ENCODE results near the gene CDC25B. TPM values are rescaled to one million over a fixed set of nuclear protein-coding genes. Genes with fewer than 3 reads are reported as not detected.

Gene CDC25B
- total and polyA plus RNA-seq, 2 of the 13 experiments (the other 11 are each of a cell fraction or from before 2014, with no cell fraction given) = 14.5 to 19.4 TPM

DNA sequence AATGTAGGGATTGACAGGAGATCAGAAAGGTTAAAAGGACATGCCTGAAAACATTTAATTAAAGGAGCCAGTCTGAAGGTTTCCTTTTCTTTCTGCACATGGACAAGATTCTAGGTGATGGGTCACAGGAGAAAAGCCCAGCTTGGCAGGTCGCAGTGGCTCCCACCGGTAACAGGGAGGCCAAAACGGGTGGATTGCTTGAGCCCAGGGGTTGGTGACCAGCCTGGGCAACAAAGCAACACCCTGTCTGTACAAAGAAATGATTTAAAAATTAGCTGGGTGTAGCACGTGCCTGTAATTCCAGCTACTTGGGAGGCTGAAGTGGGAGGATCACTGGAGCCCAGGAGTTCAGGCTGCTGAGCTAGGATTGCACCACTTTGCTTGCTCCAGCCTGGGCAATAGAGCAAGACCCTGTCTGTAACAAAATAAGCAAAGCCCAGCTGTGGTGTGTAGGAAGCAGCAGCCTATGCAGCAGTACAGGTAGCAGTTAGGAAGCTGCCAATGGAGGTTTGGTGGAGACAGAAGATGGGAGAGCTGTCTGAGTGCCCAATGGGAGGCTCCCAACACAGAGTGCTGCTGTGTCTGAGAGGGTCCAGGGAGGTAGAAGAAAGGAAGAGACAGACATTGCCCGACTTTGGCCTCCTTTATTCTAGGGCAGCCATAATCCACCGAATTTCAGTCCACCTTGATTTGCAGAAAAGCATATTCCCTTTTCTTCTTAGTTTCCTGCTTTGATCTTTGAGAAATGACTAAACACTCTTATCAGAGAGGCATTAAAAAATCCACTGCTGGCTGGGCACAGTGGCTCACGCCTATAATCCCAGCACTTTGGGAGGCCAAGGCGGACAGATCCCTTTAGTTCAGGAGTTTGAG lies 17.1 kb downstream of the CDC25B start (continued):
- TF ChIP-seq, protein P1, sequence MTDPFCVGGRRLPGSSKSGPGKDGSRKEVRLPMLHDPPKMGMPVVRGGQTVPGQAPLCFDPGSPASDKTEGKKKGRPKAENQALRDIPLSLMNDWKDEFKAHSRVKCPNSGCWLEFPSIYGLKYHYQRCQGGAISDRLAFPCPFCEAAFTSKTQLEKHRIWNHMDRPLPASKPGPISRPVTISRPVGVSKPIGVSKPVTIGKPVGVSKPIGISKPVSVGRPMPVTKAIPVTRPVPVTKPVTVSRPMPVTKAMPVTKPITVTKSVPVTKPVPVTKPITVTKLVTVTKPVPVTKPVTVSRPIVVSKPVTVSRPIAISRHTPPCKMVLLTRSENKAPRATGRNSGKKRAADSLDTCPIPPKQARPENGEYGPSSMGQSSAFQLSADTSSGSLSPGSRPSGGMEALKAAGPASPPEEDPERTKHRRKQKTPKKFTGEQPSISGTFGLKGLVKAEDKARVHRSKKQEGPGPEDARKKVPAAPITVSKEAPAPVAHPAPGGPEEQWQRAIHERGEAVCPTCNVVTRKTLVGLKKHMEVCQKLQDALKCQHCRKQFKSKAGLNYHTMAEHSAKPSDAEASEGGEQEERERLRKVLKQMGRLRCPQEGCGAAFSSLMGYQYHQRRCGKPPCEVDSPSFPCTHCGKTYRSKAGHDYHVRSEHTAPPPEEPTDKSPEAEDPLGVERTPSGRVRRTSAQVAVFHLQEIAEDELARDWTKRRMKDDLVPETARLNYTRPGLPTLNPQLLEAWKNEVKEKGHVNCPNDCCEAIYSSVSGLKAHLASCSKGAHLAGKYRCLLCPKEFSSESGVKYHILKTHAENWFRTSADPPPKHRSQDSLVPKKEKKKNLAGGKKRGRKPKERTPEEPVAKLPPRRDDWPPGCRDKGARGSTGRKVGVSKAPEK (CRISPR knock-in tag; IDR thresholded peaks at IDR 0.05; ENCODE audit: borderline replicate concordance) = no peak
- TF ChIP-seq KAT7 (CRISPR knock-in tag; IDR thresholded peaks at IDR 0.05; ENCODE audit: borderline replicate concordance) = no peak
- TF ChIP-seq, protein P2, sequence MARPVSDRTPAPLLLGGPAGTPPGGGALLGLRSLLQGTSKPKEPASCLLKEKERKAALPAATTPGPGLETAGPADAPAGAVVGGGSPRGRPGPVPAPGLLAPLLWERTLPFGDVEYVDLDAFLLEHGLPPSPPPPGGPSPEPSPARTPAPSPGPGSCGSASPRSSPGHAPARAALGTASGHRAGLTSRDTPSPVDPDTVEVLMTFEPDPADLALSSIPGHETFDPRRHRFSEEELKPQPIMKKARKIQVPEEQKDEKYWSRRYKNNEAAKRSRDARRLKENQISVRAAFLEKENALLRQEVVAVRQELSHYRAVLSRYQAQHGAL (CRISPR knock-in tag; IDR thresholded peaks at IDR 0.05; ENCODE audit: not compliant biosample characterization) = no peak
- no peak for TF ChIP-seq NR3C1 (CRISPR knock-in tag; IDR thresholded peaks at IDR 0.05)
- TF ChIP-seq, protein P3, sequence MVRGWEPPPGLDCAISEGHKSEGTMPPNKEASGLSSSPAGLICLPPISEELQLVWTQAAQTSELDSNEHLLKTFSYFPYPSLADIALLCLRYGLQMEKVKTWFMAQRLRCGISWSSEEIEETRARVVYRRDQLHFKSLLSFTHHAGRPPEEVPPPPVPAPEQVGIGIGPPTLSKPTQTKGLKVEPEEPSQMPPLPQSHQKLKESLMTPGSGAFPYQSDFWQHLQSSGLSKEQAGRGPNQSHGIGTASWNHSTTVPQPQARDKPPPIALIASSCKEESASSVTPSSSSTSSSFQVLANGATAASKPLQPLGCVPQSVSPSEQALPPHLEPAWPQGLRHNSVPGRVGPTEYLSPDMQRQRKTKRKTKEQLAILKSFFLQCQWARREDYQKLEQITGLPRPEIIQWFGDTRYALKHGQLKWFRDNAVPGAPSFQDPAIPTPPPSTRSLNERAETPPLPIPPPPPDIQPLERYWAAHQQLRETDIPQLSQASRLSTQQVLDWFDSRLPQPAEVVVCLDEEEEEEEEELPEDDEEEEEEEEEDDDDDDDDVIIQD (CRISPR knock-in tag; IDR thresholded peaks at IDR 0.05; ENCODE audit: low read depth) = no peak
- TF ChIP-seq, protein P4, sequence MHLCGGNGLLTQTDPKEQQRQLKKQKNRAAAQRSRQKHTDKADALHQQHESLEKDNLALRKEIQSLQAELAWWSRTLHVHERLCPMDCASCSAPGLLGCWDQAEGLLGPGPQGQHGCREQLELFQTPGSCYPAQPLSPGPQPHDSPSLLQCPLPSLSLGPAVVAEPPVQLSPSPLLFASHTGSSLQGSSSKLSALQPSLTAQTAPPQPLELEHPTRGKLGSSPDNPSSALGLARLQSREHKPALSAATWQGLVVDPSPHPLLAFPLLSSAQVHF (CRISPR knock-in tag; IDR thresholded peaks at IDR 0.05) = peak; percentile 28; the same call in 1 of the 2 replicates
- TF ChIP-seq KIAA2018 (CRISPR knock-in tag; IDR thresholded peaks at IDR 0.05; ENCODE audit: borderline replicate concordance) = no peak
- TF ChIP-seq XBP1 (CRISPR knock-in tag; IDR thresholded peaks at IDR 0.05) = no peak
- no peak for TF ChIP-seq HMGA1 (CRISPR knock-in tag; conservative IDR thresholded peaks at IDR 0.05)
- no peak for TF ChIP-seq EEA1 (CRISPR knock-in tag; IDR thresholded peaks at IDR 0.05; ENCODE audit: borderline replicate concordance)
- no peak for TF ChIP-seq ZNF761 (CRISPR knock-in tag; conservative IDR thresholded peaks at IDR 0.05)
- no peak for TF ChIP-seq ZNF788 (CRISPR knock-in tag; IDR thresholded peaks at IDR 0.05; ENCODE audit: borderline replicate concordance)
- no peak for TF ChIP-seq ZBTB20 (CRISPR knock-in tag; IDR thresholded peaks at IDR 0.05; ENCODE audit: borderline replicate concordance, low read depth)

All from HepG2 (cell line).